ENCODE measurements around the gene PTPRE.

PTPRE gene

GRCh38 chr10:127884501-127884900 lies 22.4 kb upstream of the PTPRE start:
- no peaks in the 10 kb centered on the region for H3K27me3 ChIP-seq (replicated peaks)
- H3K27ac ChIP-seq, result no peak overlapping the region
- no peak for DNase-seq
- in situ Hi-C loops (cut with HindIII; ENCODE audit: low pct_ligation_motif_present, low sequenced_read_pairs), result no loop called here
- no peak overlapping the region for H3K4me3 ChIP-seq (ENCODE audit: low read depth, low read length)
- no peaks in the 10 kb centered on the region for H3K36me3 ChIP-seq (replicated peaks)
- no peak for TF ChIP-seq CTCF (IDR thresholded peaks at IDR 0.05; ENCODE audit: low read depth, low read length, missing control alignments)

- no peak for DNase-seq
- H3K27ac ChIP-seq, result no peak overlapping the region
- in situ Hi-C loops (cut with HindIII; ENCODE audit: low pct_ligation_motif_present, low sequenced_read_pairs), result no loop called here
- H3K27me3 ChIP-seq (replicated peaks), result no peaks in the 10 kb centered on the region
- no peaks in the 10 kb centered on the region for H3K36me3 ChIP-seq (replicated peaks)
- TF ChIP-seq CTCF (IDR thresholded peaks at IDR 0.05; ENCODE audit: low read depth, low read length, missing control alignments), result no peak
- H3K4me3 ChIP-seq (ENCODE audit: low read depth, low read length), result no peak overlapping the region
Measured at GRCh38 chr10:127886371-127887051, 20.4 kb upstream of the PTPRE start.

- H3K36me3 ChIP-seq (replicated peaks), result no peaks in the 10 kb centered on the region
- no peak overlapping the region for H3K4me3 ChIP-seq (ENCODE audit: low read depth, low read length)
- no peaks in the 10 kb centered on the region for H3K27me3 ChIP-seq (replicated peaks)
- no peak for TF ChIP-seq CTCF (IDR thresholded peaks at IDR 0.05; ENCODE audit: low read depth, low read length, missing control alignments)
- H3K27ac ChIP-seq, result no peak overlapping the region
- in situ Hi-C loops (cut with HindIII; ENCODE audit: low pct_ligation_motif_present, low sequenced_read_pairs), result no loop called here
- no peak for DNase-seq
Measured at GRCh38 chr10:127887541-127888415, 19.1 kb upstream of the PTPRE start.

- in situ Hi-C loops (cut with HindIII; ENCODE audit: low pct_ligation_motif_present, low sequenced_read_pairs), result no loop called here
- no peaks in the 10 kb centered on the region for H3K27me3 ChIP-seq (replicated peaks)
- DNase-seq, result no peak
Measured at GRCh38 chr10:127888521-127889312, 18.2 kb upstream of the PTPRE start.

More at GRCh38 chr10:127888521-127889312, 18.2 kb upstream of the PTPRE start:
- Histone ChIP-seq H3K27ac (peak overlapping the region; percentile 77), H3K36me3 (replicated peaks) (no peaks in the 10 kb centered on the region), H3K4me3 (ENCODE audit: low read depth, low read length) (no peak overlapping the region)
- TF ChIP-seq CTCF (IDR thresholded peaks at IDR 0.05; ENCODE audit: low read depth, low read length, missing control alignments), result no peak

Data from brain microvascular endothelial cell (primary cell).